GM12892 (cell line): ENCODE measurements around the gene HMX2.

ENCODE experiments used
- POLR2A ChIP-seq: IDR thresholded peaks from 2 replicates; pipeline ENCODE4 v1.6.1; 2011; ENCODE audit warnings: low read depth, low read length, control low read depth
- POLR2AphosphoS5 ChIP-seq: IDR thresholded peaks from 2 replicates; pipeline ENCODE4 v1.6.1; 2011; ENCODE audit warnings: low read depth, low read length, control low read depth
- TAF1 ChIP-seq: IDR thresholded peaks from 2 replicates; pipeline ENCODE4 v1.6.1; 2011; ENCODE audit warnings: low read depth, mild to moderate bottlenecking, control low read depth, low read length, borderline replicate concordance

DNA sequence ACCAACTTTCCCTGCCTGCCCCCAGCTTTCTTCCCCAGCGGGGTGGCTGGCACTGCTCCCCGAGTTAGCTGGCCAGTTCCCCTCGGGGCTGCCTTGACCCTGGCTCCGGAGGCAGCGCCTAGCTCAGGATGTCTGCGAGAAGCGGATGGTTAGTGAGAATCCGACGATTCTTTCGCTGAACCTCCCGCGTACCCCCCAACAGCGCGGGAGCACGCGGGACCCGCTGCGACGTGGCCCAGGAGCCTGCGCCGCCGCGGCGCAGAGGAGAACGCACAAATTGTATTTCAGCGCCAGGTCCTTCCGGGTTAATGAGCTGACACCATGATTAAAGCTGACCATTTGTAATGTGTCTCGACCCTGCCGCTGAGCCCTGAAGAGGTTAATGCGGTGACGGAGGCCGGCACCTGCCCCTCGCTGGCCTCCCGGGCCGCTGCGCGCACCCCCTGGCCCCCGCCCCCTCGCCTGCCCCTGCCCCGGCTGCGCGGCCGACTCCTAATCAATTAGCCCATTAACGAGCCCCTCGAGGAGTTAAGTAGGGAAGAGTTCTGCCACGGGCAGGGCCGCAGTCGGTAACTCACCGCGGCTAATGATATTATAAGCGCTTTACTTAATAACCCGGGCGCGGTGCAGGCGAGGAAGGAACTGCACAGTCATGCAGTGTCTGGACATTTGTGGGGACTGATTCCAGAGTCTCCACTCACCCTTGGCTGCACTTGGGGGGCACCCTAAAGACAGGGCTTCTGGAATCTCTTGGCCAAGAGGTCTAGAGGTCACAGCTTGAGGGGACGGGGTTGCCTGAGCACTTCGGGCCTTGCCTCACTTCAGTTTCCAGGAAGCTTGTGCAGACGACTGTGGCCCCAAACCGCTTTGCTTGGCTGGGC is 1.7 kb upstream of the HMX2 start:
- no peak for TF ChIP-seq POLR2A
- no peak for TF ChIP-seq TAF1
- no peak for TF ChIP-seq POLR2AphosphoS5
